GM21786 (cell line): Measurements from ENCODE around the gene MPRIP.
"Not testable (repeated sequence)": the region's sequence is repeated elsewhere in the genome, so short reads cannot be mapped to it uniquely, and the experiment has no call there.

ENCODE experiments used
- ATAC-seq: cut with Tn5 transposase; IDR thresholded peaks from one replicate; pipeline ENCODE4 v1.9.1; 2021; ENCODE audit not compliant: unreplicated experiment

MPRIP gene, protein sequence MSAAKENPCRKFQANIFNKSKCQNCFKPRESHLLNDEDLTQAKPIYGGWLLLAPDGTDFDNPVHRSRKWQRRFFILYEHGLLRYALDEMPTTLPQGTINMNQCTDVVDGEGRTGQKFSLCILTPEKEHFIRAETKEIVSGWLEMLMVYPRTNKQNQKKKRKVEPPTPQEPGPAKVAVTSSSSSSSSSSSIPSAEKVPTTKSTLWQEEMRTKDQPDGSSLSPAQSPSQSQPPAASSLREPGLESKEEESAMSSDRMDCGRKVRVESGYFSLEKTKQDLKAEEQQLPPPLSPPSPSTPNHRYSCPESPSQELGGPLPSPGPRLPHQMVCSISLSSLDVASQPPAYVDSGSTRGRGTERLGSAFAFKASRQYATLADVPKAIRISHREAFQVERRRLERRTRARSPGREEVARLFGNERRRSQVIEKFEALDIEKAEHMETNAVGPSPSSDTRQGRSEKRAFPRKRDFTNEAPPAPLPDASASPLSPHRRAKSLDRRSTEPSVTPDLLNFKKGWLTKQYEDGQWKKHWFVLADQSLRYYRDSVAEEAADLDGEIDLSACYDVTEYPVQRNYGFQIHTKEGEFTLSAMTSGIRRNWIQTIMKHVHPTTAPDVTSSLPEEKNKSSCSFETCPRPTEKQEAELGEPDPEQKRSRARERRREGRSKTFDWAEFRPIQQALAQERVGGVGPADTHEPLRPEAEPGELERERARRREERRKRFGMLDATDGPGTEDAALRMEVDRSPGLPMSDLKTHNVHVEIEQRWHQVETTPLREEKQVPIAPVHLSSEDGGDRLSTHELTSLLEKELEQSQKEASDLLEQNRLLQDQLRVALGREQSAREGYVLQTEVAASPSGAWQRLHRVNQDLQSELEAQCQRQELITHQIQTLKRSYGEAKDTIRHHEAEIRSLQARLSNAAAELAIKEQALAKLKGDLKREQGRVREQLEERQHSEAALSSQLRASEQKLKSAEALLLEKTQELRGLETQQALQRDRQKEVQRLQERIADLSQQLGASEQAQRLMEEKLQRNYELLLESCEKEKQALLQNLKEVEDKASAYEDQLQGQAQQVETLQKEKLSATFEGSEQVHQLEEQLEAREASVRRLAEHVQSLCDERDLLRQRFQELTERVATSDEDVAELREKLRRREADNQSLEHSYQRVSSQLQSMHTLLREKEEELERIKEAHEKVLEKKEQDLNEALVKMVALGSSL (N-terminal part only)

GRCh38 chr17:17042384-17042736 is at the start of gene MPRIP:
Gene MPRIP, plus strand, starts transcription at chr17:17042457. Its CDS starts 392 bp downstream, at chr17:17042849.
- ATAC-seq: no peak

DNA sequence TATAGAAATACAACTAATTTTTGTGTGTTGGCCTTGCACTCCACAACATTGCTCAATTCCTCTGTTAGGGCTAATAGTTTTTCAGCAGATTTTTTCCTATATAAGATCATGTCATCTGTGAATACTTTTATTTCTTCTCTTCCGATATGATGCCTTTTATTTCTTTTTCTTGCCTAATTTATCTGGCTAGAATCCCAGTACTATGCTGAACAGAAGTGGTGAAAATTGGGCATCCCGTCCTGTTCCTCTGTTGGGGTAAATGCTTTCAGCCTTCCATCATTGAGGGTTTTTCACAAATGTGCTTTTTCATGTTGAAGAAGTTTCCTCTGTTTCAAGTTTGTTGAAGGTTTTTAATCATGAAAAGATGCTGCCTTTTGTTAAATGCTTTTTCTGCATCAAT is 47.6 kb upstream of the MPRIP start:
- no peak for ATAC-seq

- no peak for ATAC-seq
These were observed 46.3 kb upstream of the MPRIP start for GRCh38 chr17:16995930-16996329.

- not testable (repeated sequence) for ATAC-seq
These were observed 45.5 kb upstream of the MPRIP start for GRCh38 chr17:16996726-16997125.

- peak; percentile 84 for ATAC-seq
These were observed 44.5 kb upstream of the MPRIP start for GRCh38 chr17:16997514-16998429.

- no peak for ATAC-seq
These were observed 42.2 kb upstream of the MPRIP start for GRCh38 chr17:16999931-17000625.

DNA sequence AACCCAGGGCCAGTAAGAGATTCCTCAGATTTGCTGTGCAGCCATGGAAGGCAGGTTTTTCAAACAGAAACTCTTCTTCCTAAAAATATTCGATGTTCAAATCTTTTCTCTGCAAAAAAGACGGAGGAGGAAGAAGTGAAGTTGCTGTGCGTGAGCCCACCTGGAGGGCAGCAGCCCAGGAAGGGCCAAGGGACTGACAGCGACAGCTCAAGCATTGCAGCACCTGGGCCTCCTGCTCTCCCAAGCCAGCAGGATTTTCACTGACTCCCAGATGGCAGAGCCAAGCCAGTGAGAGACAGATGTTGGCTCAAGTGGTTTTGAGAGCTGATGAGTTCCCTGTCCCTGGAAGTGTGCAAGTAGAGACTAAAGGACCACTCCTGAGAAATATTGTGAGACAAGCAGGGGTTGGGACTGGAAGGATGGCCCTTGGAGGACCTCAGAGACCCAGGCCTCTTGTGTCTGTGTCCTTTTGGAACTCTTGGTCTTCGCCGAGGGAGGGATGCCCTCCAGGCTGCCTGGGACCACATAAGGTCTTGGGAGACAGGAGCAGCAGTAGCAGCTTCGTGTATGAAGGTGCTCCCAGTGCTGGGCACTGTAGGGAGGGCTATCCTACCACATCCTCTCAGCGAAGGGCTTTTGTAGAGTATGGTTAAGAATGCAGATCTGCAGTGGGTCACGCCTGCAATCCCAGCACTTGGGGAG is 41.0 kb upstream of the MPRIP start:
- ATAC-seq: no peak

DNA sequence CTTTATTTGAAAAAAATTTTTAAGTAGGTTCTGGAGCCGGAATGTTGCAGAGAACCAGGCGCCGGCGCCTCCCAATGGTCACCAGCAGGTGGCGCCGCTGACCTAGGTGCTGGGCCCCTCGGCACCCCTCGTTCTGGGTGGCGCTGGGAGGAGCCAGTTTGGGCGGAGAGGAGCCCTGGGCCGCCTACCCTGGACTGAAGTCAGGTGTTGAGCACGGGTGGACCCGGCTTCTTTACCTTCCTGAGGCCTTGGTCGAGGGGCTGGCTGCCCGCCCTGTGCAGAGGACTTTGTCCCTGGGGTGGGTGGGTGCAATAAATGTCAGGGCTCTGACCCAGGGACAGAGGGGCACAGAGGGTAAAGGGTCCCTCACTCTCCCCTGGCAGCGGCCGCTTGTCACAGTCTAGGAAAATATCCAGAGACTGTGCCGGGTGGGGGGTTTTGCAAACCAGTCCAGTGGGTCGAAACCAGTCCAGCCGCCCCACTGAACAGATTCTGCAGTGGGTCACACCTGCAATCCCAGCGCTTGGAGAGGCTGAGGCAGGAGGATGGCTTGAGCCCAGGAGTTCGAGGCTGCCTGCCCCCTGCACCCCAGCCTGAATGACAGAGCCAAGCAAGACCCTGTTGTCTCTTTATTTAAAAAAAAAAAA is 40.3 kb upstream of the MPRIP start:
- no peak for ATAC-seq

- ATAC-seq: not testable (repeated sequence)
These were observed 39.2 kb upstream of the MPRIP start for GRCh38 chr17:17002731-17003715.

GRCh38 chr17:17004251-17004996 is 37.8 kb upstream of the MPRIP start:
- ATAC-seq: no peak

DNA sequence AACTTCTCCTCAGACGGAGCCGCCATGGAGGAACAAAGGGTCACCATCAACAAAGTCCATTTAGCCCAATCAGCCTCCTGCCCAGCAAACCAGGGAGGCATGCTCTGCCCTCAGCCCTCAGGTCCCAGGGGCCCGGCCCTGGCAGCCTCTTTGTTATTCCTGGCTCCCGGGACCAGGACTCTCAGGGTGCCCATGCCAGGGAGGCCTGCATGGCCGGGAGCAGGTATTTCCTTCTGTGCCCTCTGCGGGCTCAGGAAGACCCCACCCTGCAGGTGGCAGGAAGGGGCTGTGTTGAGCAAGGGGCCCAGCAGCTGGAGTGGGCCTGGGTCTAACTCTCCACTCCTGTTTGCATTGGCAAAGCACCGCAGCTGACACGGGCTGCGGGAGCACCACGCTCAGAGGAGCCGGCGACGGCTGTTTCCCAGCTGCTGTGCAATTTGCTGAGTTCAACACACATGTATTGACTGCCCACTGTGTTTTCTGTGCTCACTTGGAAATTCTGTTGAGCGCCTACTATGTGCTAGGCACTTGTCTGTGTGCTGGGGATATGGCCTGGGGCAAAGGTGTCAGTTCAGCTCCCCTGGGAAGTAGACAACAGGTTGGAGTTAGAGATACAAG is 37.2 kb upstream of the MPRIP start:
- ATAC-seq: not testable (repeated sequence)

DNA sequence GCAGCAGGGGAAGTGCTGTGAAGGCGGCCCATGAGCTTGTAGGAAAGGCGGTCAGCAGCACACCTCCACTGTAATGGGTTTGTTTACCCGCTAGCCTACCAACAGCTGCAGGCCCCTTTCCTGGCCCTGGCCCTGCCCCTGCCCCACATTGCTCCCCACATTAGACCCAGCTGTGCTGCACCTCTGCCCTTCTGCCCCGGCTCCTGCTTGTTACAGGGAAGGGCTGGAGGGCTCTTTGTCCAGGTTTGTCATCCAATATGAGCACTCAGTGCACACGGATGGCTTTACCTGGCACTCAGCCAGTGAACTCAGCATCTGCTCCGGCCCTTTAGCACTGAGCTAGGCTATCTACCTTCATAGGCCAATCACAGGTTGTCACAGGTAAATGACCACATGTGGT is 34.4 kb upstream of the MPRIP start:
- not testable (repeated sequence) for ATAC-seq

DNA sequence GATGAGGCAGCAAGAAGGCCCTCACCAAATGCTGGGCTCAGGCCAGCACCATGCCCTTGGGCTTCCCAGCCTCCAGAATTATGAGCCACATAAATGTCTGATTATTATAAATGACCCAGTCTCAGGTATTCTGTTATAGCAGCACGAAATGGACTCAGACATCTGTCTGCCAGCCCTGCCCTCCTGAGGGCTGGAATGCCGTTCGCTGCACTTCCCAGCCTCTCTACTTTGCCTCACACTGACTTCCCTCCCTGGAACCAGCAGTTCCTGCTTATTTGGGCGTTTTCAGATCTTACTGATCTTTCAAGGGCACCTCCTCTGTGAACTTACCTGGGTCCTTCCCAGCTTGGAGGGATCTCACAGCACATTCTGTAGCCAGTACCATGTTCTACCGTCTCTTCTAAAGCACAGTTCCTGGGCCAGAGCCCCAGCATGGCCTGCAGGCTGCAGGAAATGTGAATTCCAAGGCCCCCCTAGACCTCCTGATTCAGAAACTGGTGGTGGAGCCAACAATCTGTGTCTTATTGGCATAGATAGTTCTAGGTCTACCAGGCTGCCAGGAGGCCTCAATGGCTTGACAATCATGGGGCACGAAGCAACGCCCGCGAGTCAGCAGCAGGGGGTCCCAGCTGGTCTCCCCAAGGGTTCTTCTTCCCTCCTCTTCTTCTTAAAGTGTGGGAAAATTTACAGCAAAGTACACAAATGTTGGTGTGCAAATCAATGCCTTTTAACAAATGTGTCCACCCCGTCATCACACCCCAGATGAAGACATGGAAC is 33.4 kb upstream of the MPRIP start:
- ATAC-seq: not testable (repeated sequence)

GRCh38 chr17:17009972-17010371 is 32.3 kb upstream of the MPRIP start:
- not testable (repeated sequence) for ATAC-seq

GRCh38 chr17:17010545-17011034 is 31.7 kb upstream of the MPRIP start:
- ATAC-seq: not testable (repeated sequence)
